ENCODE data around the gene ACAP1. TPM values are rescaled to one million over a fixed set of nuclear protein-coding genes. Genes with fewer than 3 reads are reported as not detected.

Gene ACAP1
- total RNA-seq, 1 experiment from 2014 or later = 10.9 TPM

- CTCF ChIA-PET = interaction anchor here (0.6 kb wide), 1 partner anchor 68 kb away, joined by 5 read pairs; no protein-coding TSS in a partner anchor
- POLR2A ChIA-PET (ENCODE audit: unreplicated experiment) = no interaction called here
Measured at GRCh38 chr17:7308625-7309433, 27.5 kb upstream of the ACAP1 start.

GRCh38 chr17:7309628-7310027 lies 26.7 kb upstream of the ACAP1 start:
- no peaks in the 10 kb centered on the region for H3K9me2 ChIP-seq (ENCODE audit: insufficient read depth)
- H3F3A ChIP-seq (ENCODE audit: insufficient read depth, low read depth) = peaks cover 81% of the 10 kb centered on the region
- H3K79me2 ChIP-seq (ENCODE audit: low read depth) = peaks cover 66% of the 10 kb centered on the region
- no peak for TF ChIP-seq EZH2 (IDR thresholded peaks at IDR 0.05; ENCODE audit: low read depth)
- H3K9me3 ChIP-seq (ENCODE audit: insufficient read depth, low read depth) = no peaks in the 10 kb centered on the region
- intact Hi-C loops (cut with micrococcal nuclease; ENCODE audit: unreplicated experiment) = loop anchor here (2.0 to 5.0 kb wide), 4 partner anchors 19 to 379 kb away; partner anchors contain the start of genes CLDN7, NEURL4 and WRAP53
- peaks cover 56% of the 10 kb centered on the region for H4K20me1 ChIP-seq (ENCODE audit: insufficient read depth)
- POLR2A ChIA-PET (ENCODE audit: unreplicated experiment) = no interaction called here
- no TSS peak for BruUV-seq (replicated peaks)
- peaks cover 44% of the 10 kb centered on the region for H3K36me3 ChIP-seq (ENCODE audit: low read depth)
- DNase-seq = no peak
- peak overlapping the region; percentile 86 for H3K4me3 ChIP-seq
- H2AFZ ChIP-seq = no peak overlapping the region
- H3K27ac ChIP-seq = peak overlapping the region; percentile 68
- H3K4me1 ChIP-seq (replicated peaks; ENCODE audit: insufficient read depth) = peaks cover 40% of the 10 kb centered on the region
- CTCF ChIA-PET = interaction anchor here (0.6 kb wide), 2 partner anchors 69 to 524 kb away, joined by 3 to 5 read pairs; no protein-coding TSS in a partner anchor
- H3K27me3 ChIP-seq (ENCODE audit: insufficient read depth, low read depth) = no peaks in the 10 kb centered on the region
- H3K4me2 ChIP-seq = peak overlapping the region; percentile 98

More at GRCh38 chr17:7308625-7309433, 27.5 kb upstream of the ACAP1 start:
- Histone ChIP-seq H4K20me1 (ENCODE audit: insufficient read depth) (peaks cover 49% of the 10 kb centered on the region), H2AFZ (no peak overlapping the region), H3K4me2 (peak overlapping the region; percentile 98), H3K4me3 (peak overlapping the region; percentile 86), H3K27ac (peak overlapping the region; percentile 96), H3K27me3 (ENCODE audit: insufficient read depth, low read depth) (no peaks in the 10 kb centered on the region), H3K9me3 (ENCODE audit: insufficient read depth, low read depth) (no peaks in the 10 kb centered on the region), H3K9me2 (ENCODE audit: insufficient read depth) (no peaks in the 10 kb centered on the region), H3F3A (ENCODE audit: insufficient read depth, low read depth) (peaks cover 73% of the 10 kb centered on the region), H3K4me1 (replicated peaks; ENCODE audit: insufficient read depth) (peaks cover 33% of the 10 kb centered on the region), H3K79me2 (ENCODE audit: low read depth) (peaks cover 58% of the 10 kb centered on the region), H3K36me3 (ENCODE audit: low read depth) (peaks cover 42% of the 10 kb centered on the region)
- no peak for TF ChIP-seq CTCF (conservative IDR thresholded peaks at IDR 0.05)
- TF ChIP-seq EZH2 (IDR thresholded peaks at IDR 0.05; ENCODE audit: low read depth) = no peak
- intact Hi-C loops (cut with micrococcal nuclease; ENCODE audit: unreplicated experiment) = loop anchor here (2.0 to 5.0 kb wide), 4 partner anchors 20 to 380 kb away; partner anchors contain the start of genes CLDN7, NEURL4 and WRAP53
- peak; percentile 77 to 84 for DNase-seq
- TSS peak; percentile 81 for BruUV-seq (replicated peaks)

GRCh38 chr17:7311110-7311705 lies 25.1 kb upstream of the ACAP1 start:
- CTCF ChIA-PET = no interaction called here
- H3K4me3 ChIP-seq = no peak overlapping the region
- POLR2A ChIA-PET (ENCODE audit: unreplicated experiment) = no interaction called here
- DNase-seq = no peak
- no peaks in the 10 kb centered on the region for H3K9me3 ChIP-seq (ENCODE audit: insufficient read depth, low read depth)
- BruUV-seq (replicated peaks) = no TSS peak
- peaks cover 56% of the 10 kb centered on the region for H4K20me1 ChIP-seq (ENCODE audit: insufficient read depth)
- H3K36me3 ChIP-seq (ENCODE audit: low read depth) = peaks cover 44% of the 10 kb centered on the region
- TF ChIP-seq CTCF (conservative IDR thresholded peaks at IDR 0.05) = no peak
- no peak for TF ChIP-seq EZH2 (IDR thresholded peaks at IDR 0.05; ENCODE audit: low read depth)
- H3K79me2 ChIP-seq (ENCODE audit: low read depth) = peaks cover 68% of the 10 kb centered on the region
- H3K27ac ChIP-seq = peak overlapping the region; percentile 68; the same call in 1 of the 2 replicates
- peak overlapping the region; percentile 98 for H3K4me2 ChIP-seq
- no peaks in the 10 kb centered on the region for H3K9me2 ChIP-seq (ENCODE audit: insufficient read depth)
- intact Hi-C loops (cut with micrococcal nuclease; ENCODE audit: unreplicated experiment) = no loop called here
- no peaks in the 10 kb centered on the region for H3K27me3 ChIP-seq (ENCODE audit: insufficient read depth, low read depth)
- H3F3A ChIP-seq (ENCODE audit: insufficient read depth, low read depth) = peaks cover 82% of the 10 kb centered on the region
- H2AFZ ChIP-seq = no peak overlapping the region
- peaks cover 45% of the 10 kb centered on the region for H3K4me1 ChIP-seq (replicated peaks; ENCODE audit: insufficient read depth)

Measured in PC-9 (cell line).